GM12873 (cell line): ENCODE measurements around the gene OGDH.

Source experiments
- TF ChIP-seq, protein P1 (sequence below): IDR thresholded peaks from 2 replicates; pipeline ENCODE4 v1.5.1; 2012; ENCODE audit warnings: low read depth, mild to moderate bottlenecking, moderate library complexity, low read length, control low read depth; ENCODE audit not compliant: insufficient read depth; ENCODE audit errors: missing control alignments

The OGDH gene

DNA sequence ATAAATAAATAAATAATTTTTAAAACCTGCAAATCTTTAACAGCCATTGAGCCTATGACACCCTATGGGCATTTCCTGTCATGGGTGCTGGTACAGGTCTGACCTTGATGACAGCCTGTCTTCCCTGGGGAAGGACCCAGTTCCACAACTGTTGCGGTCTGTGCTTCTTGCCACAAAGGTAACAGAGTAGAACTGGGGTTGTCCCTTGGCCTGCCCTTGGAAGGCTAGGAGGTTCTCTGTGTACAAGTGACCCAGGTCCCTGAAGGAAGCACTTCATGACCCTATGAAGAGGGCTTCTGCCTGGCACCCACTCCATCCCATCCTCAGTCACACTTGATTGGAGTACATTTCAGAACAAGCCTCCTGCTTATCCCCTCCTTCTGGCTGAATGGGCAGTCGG is 66.9 kb downstream of the OGDH start:
- TF ChIP-seq, protein P1, sequence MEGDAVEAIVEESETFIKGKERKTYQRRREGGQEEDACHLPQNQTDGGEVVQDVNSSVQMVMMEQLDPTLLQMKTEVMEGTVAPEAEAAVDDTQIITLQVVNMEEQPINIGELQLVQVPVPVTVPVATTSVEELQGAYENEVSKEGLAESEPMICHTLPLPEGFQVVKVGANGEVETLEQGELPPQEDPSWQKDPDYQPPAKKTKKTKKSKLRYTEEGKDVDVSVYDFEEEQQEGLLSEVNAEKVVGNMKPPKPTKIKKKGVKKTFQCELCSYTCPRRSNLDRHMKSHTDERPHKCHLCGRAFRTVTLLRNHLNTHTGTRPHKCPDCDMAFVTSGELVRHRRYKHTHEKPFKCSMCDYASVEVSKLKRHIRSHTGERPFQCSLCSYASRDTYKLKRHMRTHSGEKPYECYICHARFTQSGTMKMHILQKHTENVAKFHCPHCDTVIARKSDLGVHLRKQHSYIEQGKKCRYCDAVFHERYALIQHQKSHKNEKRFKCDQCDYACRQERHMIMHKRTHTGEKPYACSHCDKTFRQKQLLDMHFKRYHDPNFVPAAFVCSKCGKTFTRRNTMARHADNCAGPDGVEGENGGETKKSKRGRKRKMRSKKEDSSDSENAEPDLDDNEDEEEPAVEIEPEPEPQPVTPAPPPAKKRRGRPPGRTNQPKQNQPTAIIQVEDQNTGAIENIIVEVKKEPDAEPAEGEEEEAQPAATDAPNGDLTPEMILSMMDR, result no peak

DNA sequence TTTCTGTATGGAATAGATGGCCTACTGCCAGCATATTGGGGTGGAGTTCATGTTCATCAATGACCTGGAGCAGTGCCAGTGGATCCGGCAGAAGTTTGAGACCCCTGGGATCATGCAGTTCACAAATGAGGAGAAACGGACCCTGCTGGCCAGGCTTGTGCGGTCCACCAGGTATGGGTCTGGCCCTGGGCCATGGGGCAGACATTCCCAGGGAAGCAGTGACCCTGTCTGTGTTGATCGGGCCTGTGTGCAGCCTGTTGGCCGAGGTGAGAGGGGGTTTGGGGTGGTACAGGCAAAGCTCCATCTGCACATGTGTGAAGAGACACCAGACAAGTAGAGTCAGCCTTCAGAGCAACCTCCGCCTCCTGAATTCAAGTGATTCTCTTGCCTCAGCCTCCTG is 67.3 kb downstream of the OGDH start:
- TF ChIP-seq, protein P1, result no peak

DNA sequence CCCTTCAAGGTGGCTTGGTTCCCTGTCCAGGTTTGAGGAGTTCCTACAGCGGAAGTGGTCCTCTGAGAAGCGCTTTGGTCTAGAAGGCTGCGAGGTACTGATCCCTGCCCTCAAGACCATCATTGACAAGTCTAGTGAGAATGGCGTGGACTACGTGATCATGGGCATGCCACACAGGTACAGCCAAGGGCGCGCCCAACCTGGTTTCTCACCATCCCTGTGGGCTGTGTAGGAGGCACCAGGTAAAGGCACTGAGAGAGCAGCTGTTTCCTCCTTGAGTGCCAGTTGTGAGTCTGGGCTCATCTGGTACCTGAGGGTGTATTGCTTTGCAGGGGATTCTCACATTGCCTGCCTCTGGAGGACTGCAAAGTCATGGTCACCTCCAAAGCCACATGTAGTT is 68.0 kb downstream of the OGDH start:
- TF ChIP-seq, protein P1, result no peak

DNA sequence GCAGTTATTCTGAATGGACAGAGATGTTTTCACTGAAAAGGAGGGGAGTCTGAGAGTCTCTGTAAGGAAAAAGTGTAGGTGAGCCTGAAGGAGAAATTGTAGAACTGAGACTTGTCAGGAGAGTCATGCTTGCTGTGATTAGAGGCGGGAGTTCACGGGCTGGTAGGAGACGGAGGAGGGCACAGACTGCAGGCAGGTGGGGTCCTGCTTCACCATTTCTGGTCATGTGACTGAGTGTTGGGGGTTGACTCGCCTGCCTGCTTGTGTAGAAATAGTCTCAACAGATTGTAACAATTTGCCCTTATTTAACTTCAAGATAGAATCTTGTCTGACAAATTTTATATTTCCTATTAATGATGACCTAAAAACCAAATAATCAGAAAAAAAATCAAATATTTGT is 70.3 kb downstream of the OGDH start:
- TF ChIP-seq, protein P1, result no peak

GRCh38 chr7:44678101-44678470 is 71.7 kb downstream of the OGDH start:
- TF ChIP-seq, protein P1, result no peak

DNA sequence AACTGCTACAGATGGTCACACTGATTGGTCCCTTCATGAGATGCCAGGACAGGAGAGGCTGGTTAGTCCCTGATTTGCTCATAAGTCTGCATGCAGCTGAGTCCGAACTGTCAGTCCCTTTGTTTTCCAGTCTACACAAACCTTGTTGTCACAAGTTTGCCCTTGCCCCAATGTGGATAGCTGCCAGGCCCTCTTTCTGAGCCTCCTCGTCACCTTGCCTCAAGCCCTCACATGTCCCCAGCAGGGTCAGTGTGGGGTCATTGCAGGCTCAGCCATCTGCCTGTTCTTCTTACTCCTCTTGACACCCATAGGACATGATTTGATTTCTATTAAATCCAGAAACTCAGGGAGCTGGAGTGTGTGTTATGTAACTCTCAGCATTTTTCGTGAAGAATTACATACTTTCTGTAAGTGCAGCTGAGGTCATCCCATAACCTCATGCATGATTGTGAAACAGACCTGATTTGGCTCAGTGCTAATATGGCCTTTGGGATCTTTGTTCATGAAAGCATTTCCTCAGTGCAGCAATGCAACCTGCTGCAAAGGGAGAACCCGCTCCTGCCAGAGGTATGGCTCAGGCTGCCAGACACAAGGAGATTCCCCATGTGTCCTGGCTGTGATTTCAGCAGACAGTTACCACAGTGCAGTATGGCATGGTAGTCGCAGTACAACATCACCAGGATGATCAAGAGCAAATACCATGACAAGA is 72.2 kb downstream of the OGDH start:
- TF ChIP-seq, protein P1, result no peak

DNA sequence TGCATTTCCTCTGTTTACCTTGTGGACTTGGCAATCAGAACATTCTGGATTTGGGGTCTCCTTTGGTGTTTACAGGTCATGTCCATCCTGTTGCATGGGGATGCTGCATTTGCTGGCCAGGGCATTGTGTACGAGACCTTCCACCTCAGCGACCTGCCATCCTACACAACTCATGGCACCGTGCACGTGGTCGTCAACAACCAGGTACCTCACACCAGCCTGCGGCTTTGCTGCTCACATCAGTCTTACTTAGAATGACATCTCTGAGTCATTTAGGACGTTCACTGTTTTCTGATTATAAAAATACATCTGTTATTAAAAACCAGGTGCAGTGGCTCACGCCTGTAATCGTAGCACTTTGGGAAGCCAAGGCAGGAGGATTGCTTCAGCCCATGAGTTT is 75.2 kb downstream of the OGDH start:
- TF ChIP-seq, protein P1, result no peak
